GM23338 (cell line): ENCODE data around the gene FILIP1L. TPM values are rescaled to one million over a fixed set of nuclear protein-coding genes. Genes with fewer than 3 reads are reported as not detected.

Experiments used
- ATAC-seq: fragments of 200-7000 bp; cut with Tn5 transposase; 3 replicates; pipeline ENCODE4 v1.9.1; 2020
- DNase-seq: peaks from one replicate; pipeline ENCODE4 v3.0.0-alpha.2; 2015; ENCODE audit warnings: low spot score
- H2AFZ ChIP-seq: fragments of 200-600 bp; sonication (generic); 2 replicates; pipeline ENCODE4 v1.8.0; 2016; ENCODE audit warnings: antibody characterized with exemption, mild to moderate bottlenecking, moderate library complexity
- H3F3A ChIP-seq: fragments of 200-600 bp; sonication (generic); replicated peaks from 2 replicates; pipeline ENCODE4 v1.8.0; 2017; ENCODE audit warnings: antibody characterized with exemption, mixed run types, low read depth
- H3K27ac ChIP-seq: fragments of 200-600 bp; sonication (generic); 2 replicates; pipeline ENCODE4 v1.6.1; 2016; ENCODE audit warnings: low read depth
- H3K27me3 ChIP-seq: fragments of 200-600 bp; sonication (generic); 2 replicates; pipeline ENCODE4 v1.8.0; 2016; ENCODE audit warnings: mild to moderate bottlenecking, mixed run types, moderate library complexity; ENCODE audit not compliant: insufficient read depth
- H3K36me3 ChIP-seq: fragments of 200-600 bp; sonication (generic); 2 replicates; pipeline ENCODE4 v1.8.0; 2016; ENCODE audit warnings: mild to moderate bottlenecking; ENCODE audit not compliant: insufficient read depth
- H3K4me1 ChIP-seq: fragments of 200-600 bp; sonication (generic); 2 replicates; pipeline ENCODE4 v1.8.0; 2016; ENCODE audit warnings: mild to moderate bottlenecking, moderate library complexity; ENCODE audit not compliant: insufficient read depth
- H3K4me2 ChIP-seq: fragments of 200-600 bp; sonication (generic); 2 replicates; pipeline ENCODE4 v1.7.1; 2017; ENCODE audit warnings: mixed run types
- H3K4me3 ChIP-seq: fragments of 200-600 bp; sonication (generic); 2 replicates; pipeline ENCODE4 v1.6.1; 2016; ENCODE audit warnings: mixed run types
- H3K79me2 ChIP-seq: fragments of 200-600 bp; sonication (generic); replicated peaks from 2 replicates; pipeline ENCODE4 v1.8.0; 2017; ENCODE audit warnings: mild to moderate bottlenecking; ENCODE audit not compliant: insufficient read depth
- H3K9me2 ChIP-seq: fragments of 200-600 bp; sonication (generic); 2 replicates; pipeline ENCODE4 v1.8.0; 2017; ENCODE audit not compliant: insufficient read depth
- H4K20me1 ChIP-seq: fragments of 200-600 bp; sonication (generic); replicated peaks from 2 replicates; pipeline ENCODE4 v1.8.0; 2017; ENCODE audit warnings: mild to moderate bottlenecking; ENCODE audit not compliant: insufficient read depth
- H3K27ac Mint-ChIP-seq: 2 replicates; pipeline ENCODE4 v1.8.0; 2020; ENCODE audit warnings: inconsistent platforms, mild to moderate bottlenecking, moderate library complexity, mixed read lengths
- H3K27me3 Mint-ChIP-seq: 3 replicates; pipeline ENCODE4 v1.8.0; 2022; ENCODE audit warnings: low read depth, mild to moderate bottlenecking, moderate library complexity, mixed read lengths, inconsistent platforms; ENCODE audit not compliant: insufficient read depth, poor library complexity
- H3K36me3 Mint-ChIP-seq: 3 replicates; pipeline ENCODE4 v1.8.0; 2021; ENCODE audit warnings: low read depth, mild to moderate bottlenecking, inconsistent platforms, moderate library complexity, mixed read lengths
- H3K4me1 Mint-ChIP-seq: 3 replicates; pipeline ENCODE4 v1.8.0; 2020; ENCODE audit warnings: mild to moderate bottlenecking, inconsistent platforms, mixed read lengths
- H3K4me3 Mint-ChIP-seq: 3 replicates; pipeline ENCODE4 v1.8.0; 2021; ENCODE audit warnings: moderate library complexity, mild to moderate bottlenecking, inconsistent platforms, mixed read lengths
- H3K9me3 Mint-ChIP-seq: 3 replicates; pipeline ENCODE4 v1.8.0; 2020; ENCODE audit warnings: moderate library complexity, mild to moderate bottlenecking, inconsistent platforms, mixed read lengths
- CREB1 ChIP-seq: fragments of 250-450 bp; sonication (Bioruptor Pico); IDR thresholded peaks from 2 replicates; pipeline ENCODE4 v1.5.0; 2020; ENCODE audit warnings: low read depth, mild to moderate bottlenecking, moderate library complexity
- EZH2phosphoT487 ChIP-seq: fragments of 200-600 bp; sonication (generic); IDR thresholded peaks from one replicate; pipeline ENCODE4 v1.8.1; 2018; ENCODE audit warnings: antibody characterized with exemption; ENCODE audit not compliant: unreplicated experiment
- NANOG ChIP-seq: IDR thresholded peaks from 2 replicates; pipeline ENCODE4 v1.6.1; 2016; ENCODE audit warnings: antibody characterized with exemption, borderline replicate concordance
- STAT1 ChIP-seq: IDR thresholded peaks from one replicate; pipeline ENCODE4 v1.6.1; 2016; ENCODE audit warnings: antibody characterized with exemption; ENCODE audit not compliant: unreplicated experiment
- ZNF114 ChIP-seq: fragments of 250-450 bp; sonication (Bioruptor Pico); IDR thresholded peaks from 2 replicates; pipeline ENCODE4 v1.5.0; 2020; ENCODE audit warnings: mild to moderate bottlenecking, moderate library complexity
- polyA plus RNA-seq: library from polyadenylated mRNA; unstranded; fragments of >200 nt; fragmentation: Nextera tagmentation; extraction: Ambion mirVana; gene quantifications from 2 replicates; pipeline ENCODE4 v1.2.1, GENCODE V29; 2016
- total RNA-seq: library from RNA; depleted of rRNA; stranded (reverse); fragments of >200 nt; shearing (Covaris generic); gene quantifications from 2 replicates; pipeline ENCODE4 v1.2.3, GENCODE V29; 2014
- TF ChIP-seq, protein P1 (sequence below): IDR thresholded peaks from one replicate; pipeline ENCODE4 v1.6.1; 2018; ENCODE audit warnings: antibody characterized with exemption; ENCODE audit not compliant: unreplicated experiment
- TF ChIP-seq, protein P2 (sequence below): fragments of 250-450 bp; sonication (Bioruptor Pico); IDR thresholded peaks from 2 replicates; pipeline ENCODE4 v1.5.0; 2020; ENCODE audit warnings: mild to moderate bottlenecking, moderate library complexity

FILIP1L gene
- total and polyA plus RNA-seq, 2 experiments from 2014 or later: 1.6 TPM; not detected in 1

DNA sequence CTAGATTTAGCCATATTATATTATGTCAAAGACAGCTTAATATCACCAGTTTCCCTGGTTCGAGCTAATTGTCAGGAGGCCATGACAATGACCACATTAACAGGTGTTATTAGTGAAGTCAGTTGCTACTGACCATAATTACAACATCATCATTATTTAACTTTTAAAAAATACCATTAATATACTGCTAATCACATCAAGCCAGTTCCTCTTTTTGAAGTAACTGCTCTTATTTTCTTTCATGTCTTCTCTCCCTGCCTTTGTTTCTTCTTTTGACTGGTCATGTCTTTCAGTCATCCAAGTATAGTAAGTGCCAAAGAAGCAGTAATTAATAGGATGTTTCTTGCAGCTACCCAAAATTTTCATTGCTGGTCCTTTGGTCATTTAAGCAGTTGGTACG is 235.0 kb downstream of the FILIP1L start (continued):
- TF ChIP-seq STAT1: no peak
- no peak for TF ChIP-seq NANOG
- no peak for TF ChIP-seq ZNF114
- TF ChIP-seq EZH2phosphoT487: no peak

DNA sequence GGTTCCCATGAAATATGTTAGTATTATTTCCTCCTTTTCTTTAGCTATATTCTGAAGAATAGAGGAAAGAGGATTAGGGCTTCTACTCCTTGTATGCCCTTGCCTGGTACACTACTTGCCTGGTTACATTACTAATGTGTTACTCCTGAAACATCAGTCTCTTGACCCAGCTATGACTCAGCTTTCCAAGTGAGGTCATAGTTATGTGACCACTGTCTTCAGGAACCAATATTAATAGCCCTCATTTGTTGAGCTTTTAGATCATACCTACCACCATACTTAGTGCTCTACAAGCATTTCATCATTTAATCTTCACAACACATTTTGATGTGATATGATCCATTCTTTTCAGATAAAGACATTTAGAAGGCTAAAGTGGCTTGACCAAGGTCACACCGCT is 236.3 kb downstream of the FILIP1L start:
- no peak overlapping the region for H3K4me3 Mint-ChIP-seq
- Histone ChIP-seq H3K4me3 (no peak overlapping the region), H3K79me2 (peaks cover 9% of the 10 kb centered on the region; the same call in 1 of the 2 replicates), H3K27ac (no peak overlapping the region), H3K9me2 (no peaks in the 10 kb centered on the region), H3F3A (peaks cover 13% of the 10 kb centered on the region), H3K4me1 (peaks cover 27% of the 10 kb centered on the region), H3K4me2 (no peak overlapping the region), H4K20me1 (peaks cover 42% of the 10 kb centered on the region), H3K27me3 (peaks cover 69% of the 10 kb centered on the region), H2AFZ (no peak overlapping the region), H3K36me3 (no peaks in the 10 kb centered on the region)
- ATAC-seq (no peak), DNase-seq (no peak)
- peaks cover 47% of the 10 kb centered on the region for H3K27me3 Mint-ChIP-seq
- no peaks in the 10 kb centered on the region for H3K9me3 Mint-ChIP-seq
- H3K27ac Mint-ChIP-seq: no peak overlapping the region
- no peaks in the 10 kb centered on the region for H3K36me3 Mint-ChIP-seq
- peaks cover 17% of the 10 kb centered on the region for H3K4me1 Mint-ChIP-seq
- TF ChIP-seq, protein P1, sequence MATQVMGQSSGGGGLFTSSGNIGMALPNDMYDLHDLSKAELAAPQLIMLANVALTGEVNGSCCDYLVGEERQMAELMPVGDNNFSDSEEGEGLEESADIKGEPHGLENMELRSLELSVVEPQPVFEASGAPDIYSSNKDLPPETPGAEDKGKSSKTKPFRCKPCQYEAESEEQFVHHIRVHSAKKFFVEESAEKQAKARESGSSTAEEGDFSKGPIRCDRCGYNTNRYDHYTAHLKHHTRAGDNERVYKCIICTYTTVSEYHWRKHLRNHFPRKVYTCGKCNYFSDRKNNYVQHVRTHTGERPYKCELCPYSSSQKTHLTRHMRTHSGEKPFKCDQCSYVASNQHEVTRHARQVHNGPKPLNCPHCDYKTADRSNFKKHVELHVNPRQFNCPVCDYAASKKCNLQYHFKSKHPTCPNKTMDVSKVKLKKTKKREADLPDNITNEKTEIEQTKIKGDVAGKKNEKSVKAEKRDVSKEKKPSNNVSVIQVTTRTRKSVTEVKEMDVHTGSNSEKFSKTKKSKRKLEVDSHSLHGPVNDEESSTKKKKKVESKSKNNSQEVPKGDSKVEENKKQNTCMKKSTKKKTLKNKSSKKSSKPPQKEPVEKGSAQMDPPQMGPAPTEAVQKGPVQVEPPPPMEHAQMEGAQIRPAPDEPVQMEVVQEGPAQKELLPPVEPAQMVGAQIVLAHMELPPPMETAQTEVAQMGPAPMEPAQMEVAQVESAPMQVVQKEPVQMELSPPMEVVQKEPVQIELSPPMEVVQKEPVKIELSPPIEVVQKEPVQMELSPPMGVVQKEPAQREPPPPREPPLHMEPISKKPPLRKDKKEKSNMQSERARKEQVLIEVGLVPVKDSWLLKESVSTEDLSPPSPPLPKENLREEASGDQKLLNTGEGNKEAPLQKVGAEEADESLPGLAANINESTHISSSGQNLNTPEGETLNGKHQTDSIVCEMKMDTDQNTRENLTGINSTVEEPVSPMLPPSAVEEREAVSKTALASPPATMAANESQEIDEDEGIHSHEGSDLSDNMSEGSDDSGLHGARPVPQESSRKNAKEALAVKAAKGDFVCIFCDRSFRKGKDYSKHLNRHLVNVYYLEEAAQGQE: no peak
- TF ChIP-seq NANOG (no peak), EZH2phosphoT487 (no peak), CREB1 (CRISPR knock-in tag) (no peak)
- TF ChIP-seq, protein P2, sequence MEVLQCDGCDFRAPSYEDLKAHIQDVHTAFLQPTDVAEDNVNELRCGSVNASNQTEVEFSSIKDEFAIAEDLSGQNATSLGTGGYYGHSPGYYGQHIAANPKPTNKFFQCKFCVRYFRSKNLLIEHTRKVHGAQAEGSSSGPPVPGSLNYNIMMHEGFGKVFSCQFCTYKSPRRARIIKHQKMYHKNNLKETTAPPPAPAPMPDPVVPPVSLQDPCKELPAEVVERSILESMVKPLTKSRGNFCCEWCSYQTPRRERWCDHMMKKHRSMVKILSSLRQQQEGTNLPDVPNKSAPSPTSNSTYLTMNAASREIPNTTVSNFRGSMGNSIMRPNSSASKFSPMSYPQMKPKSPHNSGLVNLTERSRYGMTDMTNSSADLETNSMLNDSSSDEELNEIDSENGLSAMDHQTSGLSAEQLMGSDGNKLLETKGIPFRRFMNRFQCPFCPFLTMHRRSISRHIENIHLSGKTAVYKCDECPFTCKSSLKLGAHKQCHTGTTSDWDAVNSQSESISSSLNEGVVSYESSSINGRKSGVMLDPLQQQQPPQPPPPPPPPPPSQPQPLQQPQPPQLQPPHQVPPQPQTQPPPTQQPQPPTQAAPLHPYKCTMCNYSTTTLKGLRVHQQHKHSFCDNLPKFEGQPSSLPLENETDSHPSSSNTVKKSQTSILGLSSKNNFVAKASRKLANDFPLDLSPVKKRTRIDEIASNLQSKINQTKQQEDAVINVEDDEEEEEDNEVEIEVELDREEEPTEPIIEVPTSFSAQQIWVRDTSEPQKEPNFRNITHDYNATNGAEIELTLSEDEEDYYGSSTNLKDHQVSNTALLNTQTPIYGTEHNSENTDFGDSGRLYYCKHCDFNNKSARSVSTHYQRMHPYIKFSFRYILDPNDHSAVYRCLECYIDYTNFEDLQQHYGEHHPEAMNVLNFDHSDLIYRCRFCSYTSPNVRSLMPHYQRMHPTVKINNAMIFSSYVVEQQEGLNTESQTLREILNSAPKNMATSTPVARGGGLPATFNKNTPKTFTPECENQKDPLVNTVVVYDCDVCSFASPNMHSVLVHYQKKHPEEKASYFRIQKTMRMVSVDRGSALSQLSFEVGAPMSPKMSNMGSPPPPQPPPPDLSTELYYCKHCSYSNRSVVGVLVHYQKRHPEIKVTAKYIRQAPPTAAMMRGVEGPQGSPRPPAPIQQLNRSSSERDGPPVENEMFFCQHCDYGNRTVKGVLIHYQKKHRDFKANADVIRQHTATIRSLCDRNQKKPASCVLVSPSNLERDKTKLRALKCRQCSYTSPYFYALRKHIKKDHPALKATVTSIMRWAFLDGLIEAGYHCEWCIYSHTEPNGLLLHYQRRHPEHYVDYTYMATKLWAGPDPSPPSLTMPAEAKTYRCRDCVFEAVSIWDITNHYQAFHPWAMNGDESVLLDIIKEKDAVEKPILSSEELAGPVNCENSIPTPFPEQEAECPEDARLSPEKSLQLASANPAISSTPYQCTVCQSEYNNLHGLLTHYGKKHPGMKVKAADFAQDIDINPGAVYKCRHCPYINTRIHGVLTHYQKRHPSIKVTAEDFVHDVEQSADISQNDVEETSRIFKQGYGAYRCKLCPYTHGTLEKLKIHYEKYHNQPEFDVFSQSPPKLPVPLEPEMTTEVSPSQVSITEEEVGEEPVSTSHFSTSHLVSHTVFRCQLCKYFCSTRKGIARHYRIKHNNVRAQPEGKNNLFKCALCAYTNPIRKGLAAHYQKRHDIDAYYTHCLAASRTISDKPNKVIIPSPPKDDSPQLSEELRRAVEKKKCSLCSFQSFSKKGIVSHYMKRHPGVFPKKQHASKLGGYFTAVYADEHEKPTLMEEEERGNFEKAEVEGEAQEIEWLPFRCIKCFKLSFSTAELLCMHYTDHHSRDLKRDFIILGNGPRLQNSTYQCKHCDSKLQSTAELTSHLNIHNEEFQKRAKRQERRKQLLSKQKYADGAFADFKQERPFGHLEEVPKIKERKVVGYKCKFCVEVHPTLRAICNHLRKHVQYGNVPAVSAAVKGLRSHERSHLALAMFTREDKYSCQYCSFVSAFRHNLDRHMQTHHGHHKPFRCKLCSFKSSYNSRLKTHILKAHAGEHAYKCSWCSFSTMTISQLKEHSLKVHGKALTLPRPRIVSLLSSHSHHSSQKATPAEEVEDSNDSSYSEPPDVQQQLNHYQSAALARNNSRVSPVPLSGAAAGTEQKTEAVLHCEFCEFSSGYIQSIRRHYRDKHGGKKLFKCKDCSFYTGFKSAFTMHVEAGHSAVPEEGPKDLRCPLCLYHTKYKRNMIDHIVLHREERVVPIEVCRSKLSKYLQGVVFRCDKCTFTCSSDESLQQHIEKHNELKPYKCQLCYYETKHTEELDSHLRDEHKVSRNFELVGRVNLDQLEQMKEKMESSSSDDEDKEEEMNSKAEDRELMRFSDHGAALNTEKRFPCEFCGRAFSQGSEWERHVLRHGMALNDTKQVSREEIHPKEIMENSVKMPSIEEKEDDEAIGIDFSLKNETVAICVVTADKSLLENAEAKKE: no peak
